ENCODE results near the gene FBLN7.
A peak's percentile ranks its signal among the peaks of the same experiment; 100 is the strongest.

The FBLN7 gene

DNA sequence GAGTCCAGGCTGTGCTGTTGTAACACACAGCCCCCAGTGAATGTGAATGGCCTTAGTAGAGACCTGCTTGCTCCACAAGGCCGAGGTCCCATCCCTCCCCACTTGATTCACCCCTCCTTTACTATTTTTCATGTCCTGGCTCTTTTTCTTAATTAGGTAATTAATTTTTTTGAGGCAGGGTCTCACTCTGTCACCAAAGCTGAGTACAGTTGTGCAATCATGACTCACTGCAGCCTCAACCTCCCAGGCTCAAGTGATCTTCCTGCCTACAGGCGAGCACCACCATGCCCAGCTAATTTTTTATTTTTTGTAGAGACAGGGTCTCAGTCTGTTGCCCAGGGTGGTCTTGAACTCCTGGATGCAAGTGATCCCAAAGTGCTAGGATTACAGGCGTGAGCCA is 19.3 kb downstream of the FBLN7 start:
- peak; percentile 3 to 62 for DNase-seq

DNA sequence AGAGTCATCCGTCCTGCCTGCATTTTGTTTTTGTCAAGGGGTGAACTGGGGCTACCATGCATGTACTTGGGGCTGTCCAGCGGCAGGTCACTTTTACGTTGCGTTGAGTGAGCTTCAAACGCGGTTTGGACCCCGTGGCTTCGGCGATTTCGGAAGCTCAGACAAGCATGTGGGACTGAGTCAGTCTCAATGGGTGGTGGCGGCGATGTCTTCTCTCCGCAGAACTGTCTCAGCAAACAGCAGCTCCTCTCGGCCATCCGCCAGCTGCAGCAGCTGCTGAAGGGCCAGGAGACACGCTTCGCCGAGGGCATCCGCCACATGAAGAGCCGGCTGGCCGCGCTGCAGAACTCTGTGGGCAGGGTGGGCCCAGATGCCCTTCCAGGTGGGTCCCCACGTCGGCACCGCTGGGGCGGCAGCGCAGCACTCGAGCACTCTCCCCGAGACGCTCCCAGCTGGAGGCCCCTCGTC is 21.3 kb downstream of the FBLN7 start:
- DNase-seq = no peak

DNA sequence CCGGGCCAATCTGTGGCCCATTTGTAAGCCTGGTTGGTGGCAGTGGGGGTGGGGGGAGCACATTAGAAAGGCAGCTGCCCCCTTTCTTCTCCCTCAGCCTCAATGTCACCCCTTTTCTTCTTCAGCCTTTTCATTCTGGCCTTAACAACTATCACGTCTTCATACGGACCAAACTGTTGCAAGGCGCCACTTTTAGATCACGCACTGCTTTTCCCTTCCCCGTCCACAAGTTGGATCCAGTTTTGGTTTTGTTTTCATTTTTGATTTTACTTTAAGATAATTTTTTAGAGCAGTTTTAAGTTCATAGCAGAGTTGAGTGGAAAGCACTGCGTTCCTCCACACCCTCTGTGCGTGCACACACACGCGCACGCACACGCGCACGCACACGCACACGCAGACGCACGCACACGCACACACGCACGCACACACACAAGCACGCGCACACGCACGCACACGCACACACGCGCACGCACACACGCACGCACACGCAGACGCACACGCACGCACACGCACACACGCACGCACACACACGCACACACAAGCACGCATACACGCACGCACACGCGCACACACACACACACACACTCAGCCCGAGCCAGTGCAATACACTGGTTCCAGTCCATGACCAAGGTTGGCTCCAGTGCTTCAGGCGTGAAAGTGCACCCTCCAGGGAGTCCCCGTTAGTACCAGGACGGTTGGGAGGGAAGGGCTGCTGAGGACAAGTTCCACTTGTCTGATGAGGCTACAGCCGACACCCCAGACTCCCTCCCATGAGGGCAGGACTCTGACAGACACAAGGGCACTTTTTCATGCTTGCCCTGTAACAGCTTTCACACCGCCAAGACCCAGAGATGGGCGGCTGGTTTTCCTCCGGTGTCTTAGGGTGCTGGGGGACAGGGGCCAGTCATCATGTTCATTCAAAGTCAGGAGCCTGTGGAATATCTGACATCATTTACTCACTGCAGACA is 22.4 kb downstream of the FBLN7 start:
- no peak for DNase-seq

DNA sequence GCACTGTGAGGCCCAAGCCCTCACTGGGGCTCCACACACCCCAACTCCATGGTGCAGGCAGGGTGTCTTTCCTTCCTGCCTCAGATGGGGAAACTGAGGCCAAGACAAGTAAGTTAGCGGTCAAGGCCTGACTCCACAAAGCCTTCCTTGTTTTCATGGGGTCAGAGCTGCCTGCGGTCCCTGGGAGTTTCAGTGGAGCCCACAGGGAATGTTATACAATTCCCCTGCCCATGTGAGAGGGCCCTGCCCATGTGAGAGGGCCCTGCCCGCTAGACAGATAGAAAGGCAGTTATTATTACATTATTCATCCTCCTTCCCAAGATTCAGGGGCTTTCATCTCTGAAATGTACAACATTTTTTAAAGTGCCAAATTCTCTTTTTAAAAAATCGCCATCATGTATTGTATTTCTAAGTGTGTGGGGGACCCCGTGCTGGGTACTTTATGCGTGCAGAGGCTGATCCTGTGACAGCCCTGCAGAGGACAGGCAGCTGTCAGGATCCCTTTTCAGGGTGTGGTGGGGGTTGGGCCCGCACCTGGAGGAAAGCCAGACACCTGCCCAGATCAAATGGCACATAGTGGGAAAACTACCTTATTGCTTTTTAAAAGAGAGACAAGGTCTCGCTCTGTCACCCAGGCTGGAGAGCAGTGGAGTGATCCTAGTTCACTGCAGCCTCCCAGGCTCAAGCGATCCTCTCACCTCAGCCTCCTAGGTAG is 23.4 kb downstream of the FBLN7 start:
- no peak for DNase-seq

DNA sequence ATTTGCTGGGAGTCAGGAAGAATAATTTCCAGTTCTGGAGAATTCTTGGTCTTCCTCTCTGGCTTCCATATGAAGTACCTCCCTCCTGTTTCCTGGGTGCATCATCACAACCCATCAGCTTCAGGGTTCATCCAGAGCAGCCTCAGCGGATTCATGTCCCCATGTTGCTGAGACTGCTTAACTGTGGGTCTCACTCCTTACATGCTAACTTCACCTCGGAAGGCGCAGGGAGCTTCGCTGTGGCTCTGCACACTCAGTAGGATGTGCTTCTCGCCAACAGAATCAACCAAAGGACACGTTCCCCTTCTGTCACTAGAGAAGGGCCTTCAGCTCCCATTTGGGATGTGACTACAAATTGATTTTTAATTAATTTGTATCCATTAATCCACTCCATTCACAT is 24.2 kb downstream of the FBLN7 start:
- DNase-seq = no peak

DNA sequence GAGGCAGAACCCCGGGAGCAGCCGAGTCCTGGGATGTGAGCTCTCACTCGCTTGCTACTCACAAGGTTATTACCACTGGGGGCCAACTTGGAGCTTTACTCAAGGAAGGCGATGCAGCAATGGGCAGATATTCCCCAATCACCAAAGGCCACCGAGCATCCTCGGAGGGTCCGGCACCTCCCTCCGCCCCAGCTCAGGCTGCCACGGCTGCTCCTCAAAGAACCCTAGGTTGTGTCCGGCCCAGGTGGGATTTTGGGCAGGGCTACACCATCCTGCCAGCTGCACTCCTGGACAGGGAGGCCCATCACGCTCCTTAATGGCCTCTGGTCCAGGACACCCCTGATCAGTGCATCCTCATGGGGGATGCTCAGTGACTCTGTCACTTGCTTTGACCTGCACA is 24.8 kb downstream of the FBLN7 start:
- no peak for DNase-seq

DNA sequence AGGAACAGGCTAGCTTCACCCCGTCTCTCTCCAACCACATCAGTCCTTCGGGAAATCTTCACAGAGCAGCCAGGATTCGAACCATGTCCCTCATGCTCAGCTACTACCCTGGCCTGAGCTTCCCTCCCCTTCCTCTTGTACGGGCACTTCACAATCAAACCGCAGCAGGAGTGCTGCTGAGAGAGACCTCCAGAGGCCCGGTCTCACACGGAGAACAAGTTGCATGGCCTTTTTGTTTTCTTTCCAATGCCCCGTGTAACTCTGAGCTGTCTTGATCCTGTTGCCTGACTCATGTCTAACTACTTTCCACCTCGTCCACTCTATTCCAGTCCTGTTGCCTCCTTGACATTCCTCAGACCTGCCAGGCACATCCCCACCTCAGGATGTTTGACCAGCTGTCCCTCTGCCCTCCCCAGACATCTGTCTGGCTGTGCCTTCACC is 25.4 kb downstream of the FBLN7 start:
- no peak for DNase-seq

DNA sequence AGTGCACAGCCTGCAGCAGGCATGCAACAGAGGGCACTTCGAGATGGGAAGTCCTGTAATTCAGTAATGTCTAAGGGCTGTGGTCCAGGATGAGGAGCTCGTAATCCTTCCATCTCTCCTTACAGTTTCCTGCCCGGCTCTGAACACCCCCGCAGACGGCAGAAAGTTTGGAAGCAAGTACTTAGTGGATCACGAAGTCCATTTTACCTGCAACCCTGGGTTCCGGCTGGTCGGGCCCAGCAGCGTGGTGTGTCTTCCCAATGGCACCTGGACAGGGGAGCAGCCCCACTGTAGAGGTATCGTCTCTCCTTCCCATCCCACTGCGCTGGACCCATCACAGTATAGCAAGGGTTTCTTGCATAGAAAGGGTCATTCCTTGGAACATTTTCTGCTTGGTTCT is 26.7 kb downstream of the FBLN7 start:
- no peak for DNase-seq

DNA sequence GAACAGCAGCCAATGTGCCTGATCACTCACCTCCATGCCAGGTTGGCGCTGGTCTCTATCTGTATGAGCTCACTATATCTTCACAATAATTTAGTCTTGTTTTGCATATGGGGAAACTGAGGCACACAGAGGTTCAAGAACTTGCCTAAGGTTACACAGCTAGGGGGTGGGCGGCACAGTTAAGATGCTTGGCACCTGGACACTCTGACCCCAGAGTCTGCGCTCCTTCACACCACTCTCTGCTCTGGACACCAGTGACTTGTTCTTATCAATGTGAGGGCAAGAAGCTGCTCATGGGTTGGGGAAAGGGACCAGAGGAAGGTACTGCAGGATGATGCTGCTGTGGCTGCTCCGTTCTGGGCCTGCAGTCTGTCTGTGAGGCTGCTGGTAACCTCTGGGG is 27.1 kb downstream of the FBLN7 start:
- DNase-seq = no peak

DNA sequence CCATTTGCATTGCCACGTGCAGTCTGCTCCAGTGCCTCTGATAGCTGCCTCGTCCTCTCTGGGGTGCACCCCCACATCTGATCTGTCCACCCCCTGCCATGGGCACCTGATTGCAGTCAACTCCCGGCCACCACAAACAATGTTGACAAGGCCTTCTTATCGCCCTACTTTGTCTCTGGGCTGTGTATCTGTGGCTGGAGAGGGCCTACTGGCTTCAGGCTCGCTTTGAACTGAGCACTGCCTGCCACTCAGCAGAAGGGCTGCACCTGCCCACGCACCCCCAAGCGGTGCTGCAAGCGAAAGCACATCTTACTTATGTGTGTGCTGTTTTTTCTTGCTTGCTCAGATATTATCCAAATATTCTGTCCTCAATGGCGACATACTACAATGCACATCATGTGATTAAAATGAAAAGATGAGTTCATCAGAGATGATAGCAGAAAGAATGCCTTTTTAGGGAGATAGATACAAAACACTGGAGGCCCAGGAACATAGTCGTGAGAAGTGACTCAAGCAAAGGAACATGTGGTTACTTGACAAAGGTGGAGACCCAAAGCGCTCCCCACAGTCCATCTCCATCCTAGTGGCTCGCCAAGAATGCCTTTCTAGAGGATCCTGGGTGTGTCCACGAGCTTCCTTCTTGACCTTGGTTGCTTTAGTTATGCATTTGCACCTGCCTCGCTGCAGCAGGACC is 28.8 kb downstream of the FBLN7 start:
- no peak for DNase-seq

DNA sequence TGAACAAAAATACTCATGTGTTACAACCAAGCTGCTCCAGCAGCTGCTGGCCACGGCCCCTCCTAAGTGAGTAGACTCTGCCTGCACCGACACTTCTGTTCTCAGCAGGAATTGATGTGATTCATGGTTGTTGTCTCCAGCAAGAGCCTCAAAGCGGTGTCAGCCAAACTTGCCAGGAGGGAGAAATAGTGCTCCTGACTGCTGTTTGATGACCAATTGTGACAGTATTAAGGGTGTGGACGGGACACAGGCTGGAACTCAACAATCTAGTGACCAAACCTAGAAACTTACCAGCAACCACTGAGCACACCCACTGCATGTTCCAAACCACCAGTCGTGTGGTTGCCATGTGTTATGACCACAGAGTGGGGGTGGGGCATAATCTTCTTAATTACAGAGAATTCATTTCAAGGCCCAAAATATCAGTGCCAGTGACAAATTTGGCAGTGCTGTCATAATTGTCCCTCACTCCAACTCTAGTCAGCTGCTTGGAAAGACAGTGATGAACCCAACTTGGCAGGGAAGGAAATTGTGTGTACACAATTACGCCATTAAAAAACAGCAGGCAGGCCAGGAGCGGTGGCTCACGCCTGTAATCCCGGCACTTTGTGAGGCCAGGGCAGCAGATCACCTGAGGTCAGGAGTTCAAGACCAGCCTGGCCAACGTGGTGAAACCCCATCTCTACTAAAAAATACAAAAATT is 30.4 kb downstream of the FBLN7 start:
- DNase-seq = no peak

DNA sequence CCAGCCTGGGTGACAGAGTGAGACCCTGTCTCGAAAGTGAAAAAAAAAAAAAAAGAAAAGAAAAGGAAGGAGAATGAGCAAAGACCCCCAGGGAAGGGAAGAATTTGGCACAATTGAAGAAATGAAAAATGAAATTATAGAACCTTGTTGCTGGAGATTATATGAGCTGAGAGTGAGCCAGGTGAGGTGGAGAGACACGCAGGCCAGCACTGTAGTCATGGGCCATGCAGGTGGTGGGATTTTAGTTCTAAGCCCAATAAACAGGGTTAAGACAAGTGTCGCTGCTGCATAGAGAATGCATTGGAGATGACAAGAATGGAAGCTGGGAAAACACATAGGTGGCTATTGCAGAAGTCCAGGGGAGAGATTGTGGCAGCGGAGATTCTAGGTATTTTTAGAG is 32.3 kb downstream of the FBLN7 start:
- DNase-seq = no peak

DNA sequence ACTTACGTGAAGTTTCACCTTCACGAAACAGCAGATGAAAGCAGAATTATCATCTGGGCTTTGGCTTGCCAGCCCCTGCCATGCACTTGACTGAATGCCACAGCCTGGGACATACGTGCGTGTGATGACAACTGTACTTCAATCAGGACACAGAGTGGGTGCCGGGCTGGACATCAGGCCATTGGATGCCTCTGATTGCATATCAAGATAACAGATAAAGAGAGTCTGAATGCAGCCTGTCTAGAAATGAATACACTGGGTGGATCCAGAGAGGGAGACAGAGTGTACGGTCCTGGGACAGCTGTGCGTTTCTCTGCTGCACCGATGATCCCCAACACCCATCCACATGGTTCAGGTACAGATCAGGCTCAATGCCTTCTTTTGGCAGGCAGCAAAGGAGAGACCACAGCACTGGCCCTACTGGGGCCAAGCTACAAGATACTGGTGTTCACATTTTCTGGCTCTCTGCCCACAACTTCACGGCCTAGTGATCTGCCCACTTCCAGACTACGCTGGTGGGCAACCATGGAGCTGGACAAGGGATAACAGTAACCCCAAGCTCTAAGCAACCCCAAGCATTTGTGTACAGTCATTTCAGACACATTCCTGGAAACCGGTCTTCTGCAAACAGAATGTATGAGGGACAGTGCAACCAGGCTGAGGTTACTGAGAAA is 35.6 kb downstream of the FBLN7 start:
- DNase-seq = no peak

DNA sequence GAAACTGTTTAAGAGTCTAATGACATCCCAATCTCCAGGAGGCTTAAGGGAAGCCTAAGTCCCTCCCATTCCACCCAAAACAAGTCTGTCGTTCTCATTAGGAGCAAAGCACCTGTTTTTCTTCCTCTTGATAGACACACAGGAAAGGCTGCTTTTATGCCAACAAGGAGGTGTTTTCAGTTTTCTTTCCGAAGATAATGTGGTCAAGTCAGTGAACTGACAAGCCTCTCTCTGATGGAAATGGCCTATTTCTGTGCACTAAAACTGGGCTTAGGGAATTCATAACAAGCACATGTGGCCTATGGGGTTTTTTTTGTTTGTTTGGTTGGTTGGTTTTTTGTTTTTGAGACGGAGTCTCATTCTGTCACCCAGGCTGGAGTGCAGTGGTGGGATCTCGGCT is 36.2 kb downstream of the FBLN7 start:
- no peak for DNase-seq

DNA sequence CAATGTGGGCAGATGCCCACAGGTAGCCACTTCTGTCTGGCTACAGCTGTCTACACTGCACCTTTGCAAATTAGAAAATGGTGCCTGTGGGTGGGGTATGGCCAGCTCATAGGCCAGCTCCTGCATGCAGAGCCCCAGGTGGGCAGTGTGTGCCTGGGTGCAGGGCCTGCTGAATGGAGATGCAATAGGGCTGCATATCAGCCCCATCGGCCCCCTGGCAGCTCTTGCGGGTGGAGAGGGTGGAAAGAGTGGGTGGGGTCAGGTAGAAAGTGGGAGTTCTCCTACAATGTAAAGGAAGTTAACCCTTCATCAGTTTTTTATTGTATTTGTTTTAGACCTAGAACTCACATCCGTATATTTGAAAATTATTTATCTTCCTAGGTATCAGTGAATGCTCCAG is 37.1 kb downstream of the FBLN7 start:
- DNase-seq = no peak

DNA sequence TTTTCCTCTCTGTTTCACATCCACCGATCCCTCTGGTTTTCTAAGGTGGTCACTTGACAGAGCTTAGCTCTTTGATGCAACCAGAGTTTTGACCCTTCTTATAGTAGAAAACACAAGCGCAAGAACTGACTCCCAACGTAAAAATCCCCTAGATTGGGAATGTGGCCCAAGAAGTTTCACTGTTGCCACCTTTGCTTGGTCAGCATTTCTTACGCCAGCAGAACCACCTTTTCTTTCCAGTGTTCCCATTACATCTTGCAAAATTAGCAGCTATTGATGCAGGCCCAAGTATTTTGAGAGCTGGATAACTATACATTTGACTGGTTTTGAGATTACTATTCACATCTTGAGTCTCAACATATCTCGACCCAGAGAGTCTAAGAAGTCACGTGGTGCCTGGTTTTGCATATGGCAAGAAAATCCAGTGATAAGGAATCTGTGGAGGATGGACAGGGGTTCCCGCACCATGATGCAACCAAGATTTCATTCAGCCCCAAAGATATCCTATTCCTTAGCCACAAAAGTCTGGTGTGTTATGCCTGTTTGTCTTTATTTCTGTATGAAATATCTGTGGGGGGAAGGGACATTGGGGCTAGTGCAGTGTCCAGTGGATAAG is 37.9 kb downstream of the FBLN7 start:
- DNase-seq = no peak

DNA sequence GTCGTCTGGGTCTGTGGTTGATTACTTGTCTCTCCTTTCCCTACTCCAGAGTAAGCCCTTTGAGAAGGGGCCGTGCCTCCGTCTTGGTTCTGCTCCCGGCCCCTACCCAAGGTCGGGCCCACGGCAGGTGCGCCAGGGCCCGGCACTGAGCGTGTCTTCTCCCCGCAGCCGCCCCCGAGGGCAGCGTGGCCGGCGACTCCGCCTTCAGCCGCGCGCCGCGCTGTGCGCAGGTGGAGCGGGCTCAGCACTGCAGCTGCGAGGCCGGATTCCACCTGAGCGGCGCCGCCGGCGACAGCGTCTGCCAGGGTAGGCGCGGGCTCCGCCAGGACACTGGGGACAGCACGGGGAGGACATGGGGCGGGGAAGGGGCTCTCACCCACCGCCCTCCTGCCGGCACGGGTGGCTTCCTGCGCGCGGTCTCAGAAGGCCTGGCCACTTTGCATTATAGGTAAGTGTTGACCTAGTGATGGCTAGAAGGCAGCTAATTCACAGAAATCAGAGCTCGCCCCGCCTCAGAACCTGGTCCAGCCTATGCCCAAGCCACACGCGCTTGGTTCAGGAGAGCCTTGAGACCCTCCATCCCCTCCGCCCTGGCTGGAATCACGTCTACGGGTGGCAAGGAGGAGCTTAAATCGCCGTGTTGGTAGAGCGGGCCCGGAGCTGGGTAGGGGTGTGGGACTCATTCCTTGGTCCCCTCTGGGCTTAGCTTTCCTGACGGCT is 43.5 kb downstream of the FBLN7 start:
- DNase-seq = no peak

DNA sequence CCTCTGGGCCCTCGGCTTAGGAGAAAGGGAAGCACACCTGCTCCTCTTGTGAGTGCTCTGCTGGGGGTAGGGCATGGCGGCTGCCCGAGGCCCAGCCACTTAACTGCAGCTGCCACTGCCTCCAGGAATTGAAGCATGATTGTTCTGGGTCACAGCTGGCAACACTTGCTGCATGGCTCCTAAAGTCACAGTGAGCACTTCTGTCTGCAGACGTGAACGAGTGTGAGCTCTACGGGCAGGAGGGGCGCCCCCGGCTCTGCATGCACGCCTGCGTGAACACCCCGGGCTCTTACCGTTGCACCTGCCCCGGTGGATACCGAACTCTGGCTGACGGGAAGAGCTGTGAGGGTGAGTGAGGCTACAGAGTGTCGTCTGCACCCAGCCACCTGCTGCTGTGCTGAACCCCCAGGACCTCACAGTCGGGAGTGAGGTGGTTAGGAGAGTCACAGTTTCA is 44.4 kb downstream of the FBLN7 start:
- no peak for DNase-seq

DNA sequence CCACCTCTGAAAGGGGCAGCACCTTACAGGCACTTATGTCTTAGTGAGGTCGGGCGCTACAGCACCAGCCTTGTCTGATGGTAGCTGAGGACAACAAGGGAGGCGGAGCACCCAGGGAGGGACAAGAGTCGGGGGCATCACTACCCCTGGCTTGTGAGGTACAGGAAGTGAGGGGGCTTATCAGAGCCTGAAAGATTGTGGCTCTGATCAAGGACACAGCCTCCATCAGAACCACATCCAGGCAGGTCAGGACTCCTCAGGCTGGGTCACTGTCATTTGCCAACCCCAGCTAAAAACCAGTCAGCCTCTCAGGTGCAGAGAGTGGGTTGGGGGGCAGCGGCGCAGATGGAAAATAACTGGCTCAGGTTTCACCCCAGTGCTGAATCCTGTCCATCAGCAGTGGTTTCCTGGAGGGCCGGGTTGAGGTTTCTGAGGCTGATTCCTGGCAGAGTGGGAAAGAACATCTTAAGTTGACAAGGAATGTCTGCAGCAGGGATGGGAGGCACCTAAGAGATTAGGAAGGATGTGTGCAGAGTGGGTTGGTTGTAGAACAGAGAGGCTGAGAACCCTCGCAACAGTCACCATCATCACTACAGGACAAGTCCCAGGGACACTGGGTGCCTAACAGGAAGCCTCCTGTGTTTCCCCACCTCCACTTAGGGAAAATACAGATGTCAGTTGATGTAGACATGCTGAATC is 45.3 kb downstream of the FBLN7 start:
- DNase-seq = no peak

DNA sequence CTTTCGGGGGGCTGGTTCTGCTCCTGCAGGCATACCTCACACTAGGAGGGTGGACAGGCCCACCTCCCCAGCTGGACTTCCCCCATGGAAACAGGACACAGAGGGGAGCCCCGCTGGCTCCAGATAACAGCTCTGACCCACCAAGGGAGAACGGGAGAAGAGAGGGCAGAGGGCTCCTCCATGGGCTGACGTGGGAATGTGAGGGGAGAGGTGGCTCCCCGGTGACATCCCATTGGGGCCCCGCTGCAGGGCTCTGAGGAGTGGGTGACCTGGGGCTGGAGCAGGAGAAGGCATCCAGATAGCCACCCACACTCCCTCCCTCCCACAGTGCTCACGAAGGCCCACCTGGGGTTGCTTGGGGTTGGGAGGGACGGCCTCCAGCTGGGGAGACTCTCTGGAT is 45.9 kb downstream of the FBLN7 start:
- DNase-seq = no peak

Measured in inflammatory macrophage (primary cell).